Activated naive CD4-positive, alpha-beta T cell treated with anti-CD3 and anti-CD28 coated beads, Interleukin-2, amount 50 U/mL, for 16 hours (primary cell): ENCODE data around the gene PRC1.
A peak's percentile ranks its signal among the peaks of the same experiment; 100 is the strongest.
"Not testable (repeated sequence)": the region's sequence is repeated elsewhere in the genome, so short reads cannot be mapped to it uniquely, and the experiment has no call there.

ENCODE experiments used
- DNase-seq: peaks from one replicate; pipeline ENCODE4 v3.0.0-alpha.2; 2020

The PRC1 gene, protein sequence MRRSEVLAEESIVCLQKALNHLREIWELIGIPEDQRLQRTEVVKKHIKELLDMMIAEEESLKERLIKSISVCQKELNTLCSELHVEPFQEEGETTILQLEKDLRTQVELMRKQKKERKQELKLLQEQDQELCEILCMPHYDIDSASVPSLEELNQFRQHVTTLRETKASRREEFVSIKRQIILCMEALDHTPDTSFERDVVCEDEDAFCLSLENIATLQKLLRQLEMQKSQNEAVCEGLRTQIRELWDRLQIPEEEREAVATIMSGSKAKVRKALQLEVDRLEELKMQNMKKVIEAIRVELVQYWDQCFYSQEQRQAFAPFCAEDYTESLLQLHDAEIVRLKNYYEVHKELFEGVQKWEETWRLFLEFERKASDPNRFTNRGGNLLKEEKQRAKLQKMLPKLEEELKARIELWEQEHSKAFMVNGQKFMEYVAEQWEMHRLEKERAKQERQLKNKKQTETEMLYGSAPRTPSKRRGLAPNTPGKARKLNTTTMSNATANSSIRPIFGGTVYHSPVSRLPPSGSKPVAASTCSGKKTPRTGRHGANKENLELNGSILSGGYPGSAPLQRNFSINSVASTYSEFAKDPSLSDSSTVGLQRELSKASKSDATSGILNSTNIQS

DNA sequence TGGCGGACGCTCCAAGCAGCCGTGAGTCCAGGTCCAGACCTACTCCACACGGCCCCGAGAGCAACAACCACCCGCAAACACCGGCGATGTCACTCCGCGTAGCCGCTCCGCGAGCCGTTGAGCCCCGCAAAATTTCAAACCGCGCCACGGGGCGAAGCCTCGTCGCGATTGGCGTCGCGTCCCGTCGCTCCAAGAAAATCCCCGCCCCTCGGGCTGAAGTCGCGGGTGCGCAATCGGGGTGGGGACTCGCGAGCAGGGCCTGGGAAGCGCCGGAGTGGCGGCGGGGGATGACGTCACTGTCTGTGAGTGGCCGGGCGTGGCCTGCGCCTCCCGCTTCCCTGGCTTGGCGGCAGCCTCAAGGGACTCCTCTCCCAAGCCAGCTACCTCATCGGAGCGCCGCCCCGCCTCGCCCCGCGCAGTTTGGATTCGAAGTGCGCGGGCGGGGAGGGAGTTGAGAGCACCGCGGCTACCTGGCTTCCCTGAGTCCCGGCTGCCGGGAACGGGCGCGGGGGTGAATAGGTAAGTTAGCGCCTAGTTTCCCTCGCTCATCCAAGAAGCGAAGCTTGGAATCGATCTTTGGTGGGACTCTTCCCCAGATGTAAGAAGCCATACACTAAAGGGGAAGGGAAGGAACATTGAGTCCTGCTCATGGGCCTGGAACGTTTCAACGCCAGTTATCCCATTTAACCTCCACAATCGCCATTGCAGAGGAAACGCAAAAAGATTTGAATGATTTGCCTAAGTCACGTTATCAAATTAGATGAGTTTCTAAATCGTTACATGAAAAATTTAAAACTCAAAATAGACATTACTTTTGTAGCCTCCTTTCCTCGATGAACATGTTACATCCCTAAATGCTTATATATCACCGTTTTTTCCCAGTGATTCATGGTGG is at the start of gene PRC1:
Gene PRC1 (minus strand): TSS at position 119 of the 895 bp plus-strand sequence. CDS start 118 bp downstream, at position 1.
- DNase-seq = peak; percentile 97

DNA sequence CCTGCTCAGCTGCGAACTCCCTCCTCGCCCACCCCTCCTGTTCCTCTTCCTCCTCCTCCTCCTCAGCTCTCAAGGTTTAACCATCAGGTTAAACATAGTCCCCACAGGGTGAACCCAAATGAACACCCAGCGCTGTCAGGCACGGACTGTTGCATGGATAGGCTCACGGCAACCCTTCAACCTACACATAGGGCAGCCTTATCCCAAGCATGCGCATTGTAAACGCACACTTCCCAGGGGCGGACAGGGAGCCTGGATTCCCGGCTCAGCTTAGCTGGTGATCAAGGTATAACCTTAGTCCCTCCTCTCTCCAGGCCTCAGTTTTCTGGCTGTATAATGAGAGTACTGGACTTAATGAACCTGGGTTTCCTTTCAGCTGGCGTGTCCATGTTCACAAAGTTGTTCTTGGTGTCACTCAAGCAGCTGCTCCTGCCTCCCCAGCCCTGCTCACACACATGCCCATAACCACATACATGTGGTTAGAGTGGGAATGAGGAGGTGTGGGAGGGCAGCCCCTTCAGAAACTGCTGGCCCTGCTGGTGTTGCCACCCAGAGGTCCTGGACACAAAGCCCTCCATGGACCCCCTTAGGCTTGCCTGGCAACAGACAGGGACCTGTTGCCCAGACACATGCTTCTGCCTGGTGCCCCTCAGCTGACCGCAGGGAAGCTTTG is 49.0 kb upstream of the PRC1 start:
- DNase-seq = no peak

DNA sequence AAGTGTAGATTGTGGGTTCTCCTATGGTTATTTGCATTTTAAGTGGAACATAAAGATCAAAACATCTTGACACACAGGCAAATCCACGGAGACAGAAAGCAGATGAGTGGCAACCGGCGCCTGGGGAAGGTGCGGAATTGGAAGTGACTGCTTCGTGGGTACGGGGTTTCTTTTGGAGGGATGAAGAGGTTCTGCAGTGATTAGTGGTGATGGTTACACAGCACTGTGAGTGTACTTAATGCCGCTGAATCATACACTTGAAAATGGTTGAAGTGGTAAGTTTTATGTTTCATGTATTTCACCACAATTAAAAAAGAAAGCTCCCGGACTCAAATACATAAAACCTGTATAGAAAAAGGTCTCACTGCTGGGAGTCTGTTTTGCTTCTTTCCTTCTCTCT is 46.5 kb upstream of the PRC1 start:
- DNase-seq = no peak

DNA sequence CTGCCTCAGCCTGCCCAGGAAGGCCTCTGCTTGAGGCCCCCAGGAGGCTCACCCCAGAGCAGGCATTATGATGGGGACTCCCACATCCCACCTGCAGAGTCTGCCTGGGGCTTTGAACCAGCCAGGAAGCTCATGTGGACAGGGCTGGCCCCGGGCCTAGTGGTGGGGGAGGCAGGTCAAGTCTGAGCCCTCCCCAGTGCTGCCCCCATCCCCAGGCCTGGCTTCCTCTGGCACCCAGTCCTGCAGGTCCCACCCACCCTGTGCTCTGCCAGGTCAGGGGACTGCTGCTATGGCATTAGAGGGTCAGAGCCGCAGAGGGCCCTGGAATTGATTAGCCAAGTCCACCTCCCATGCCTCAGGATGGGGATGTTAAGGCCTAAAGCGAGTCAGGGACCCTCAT is 45.7 kb upstream of the PRC1 start:
- DNase-seq = no peak

DNA sequence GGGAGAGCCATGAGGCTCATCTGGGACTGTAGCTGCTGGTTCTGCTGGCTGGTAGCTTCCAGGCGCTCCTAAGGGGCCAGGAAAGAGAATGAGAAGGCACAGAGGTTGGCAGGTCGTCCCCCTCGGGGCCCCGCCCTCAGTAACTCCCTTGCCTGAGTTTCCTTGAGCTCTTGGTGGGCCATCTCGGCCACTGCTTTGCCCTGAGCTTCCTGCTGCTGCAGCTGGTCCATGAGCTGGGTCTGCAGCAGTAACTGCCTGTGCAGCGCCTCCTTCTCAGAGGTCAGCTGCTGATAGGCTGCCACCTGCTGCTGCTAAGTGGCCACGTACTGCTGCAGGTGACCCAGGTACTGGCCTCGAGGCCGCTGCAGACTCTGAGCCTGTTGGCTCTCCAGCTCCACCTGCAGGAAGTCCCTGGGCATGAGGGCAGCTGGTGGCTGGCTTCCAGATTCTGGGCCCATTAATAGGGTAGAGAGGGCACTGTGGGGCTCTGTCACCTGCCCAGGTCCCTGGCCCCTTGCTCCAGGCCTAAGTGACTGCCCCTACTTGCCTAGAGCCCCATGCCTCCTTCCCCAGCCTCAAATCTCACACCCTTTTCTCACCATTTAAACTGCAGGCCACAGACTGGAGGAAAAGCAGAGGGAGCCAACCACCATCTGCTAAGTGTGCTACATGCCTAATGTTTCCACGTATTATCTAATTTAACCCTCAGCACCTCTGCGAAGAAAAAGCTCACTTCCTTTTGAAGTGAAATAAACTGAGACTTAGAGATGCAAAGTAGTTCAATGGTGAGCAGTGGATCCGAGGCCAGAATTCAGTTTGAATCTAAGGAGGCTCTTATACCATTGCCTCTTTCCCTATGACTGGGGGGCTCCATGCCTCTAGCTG is 38.8 kb upstream of the PRC1 start:
- peak; percentile 46 for DNase-seq

DNA sequence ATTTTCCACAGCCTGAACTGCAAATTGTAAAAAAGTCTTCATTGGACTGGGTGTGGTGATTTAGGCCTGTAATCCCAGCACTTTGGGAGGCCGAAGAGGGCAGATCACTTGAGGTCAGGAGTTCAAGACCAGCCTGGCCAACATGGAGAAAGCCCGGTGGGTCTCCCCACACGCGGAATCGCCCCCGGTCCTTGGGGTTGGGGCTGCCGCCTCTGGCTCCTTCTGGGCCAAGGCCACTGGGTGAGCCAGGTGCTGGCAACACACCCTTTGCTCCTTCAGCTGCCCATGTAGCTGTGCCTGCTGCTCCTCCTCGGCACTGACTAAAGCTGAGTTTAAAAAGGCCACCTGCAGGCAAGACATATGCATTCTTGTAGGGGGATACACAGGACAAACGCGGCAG is 37.5 kb upstream of the PRC1 start:
- no peak for DNase-seq

DNA sequence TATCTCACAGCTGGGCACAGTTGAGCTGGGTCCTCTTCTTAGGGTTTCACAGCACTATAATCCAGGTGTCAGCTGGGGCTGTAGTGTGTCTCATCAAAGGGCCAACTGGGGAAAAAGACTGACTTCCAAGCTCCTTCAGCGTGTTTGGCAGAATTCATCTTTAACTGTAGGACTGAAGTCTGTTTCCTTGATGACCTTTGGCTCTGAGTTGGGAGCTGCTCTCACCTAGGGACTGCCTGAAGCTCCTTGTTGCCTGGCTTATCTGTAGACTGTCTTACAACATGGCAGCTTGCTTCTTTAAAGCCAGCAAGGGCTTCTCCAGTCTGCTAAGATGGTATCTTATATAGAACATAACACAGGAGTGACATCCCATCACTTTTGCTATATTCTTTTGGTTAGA is 33.3 kb upstream of the PRC1 start:
- DNase-seq = no peak

DNA sequence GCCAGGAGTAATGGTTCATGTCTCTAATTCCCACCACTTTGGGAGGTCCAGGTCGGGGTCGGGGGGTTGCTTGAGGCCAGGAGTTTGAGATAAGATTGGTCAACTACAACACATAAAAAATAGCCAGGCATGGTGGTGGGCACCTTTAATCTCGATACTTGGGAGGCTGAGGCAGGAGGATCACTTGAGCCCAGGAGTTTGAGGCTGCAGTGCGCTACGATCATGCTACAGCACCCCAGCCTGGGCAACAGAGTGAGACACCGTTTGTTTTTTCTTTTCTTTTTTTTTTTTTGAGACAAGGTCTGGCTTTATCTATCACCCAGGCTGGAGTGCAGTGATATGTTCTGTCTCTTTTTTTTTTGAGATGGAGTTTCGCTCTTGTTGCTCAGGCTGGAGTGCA is 29.4 kb upstream of the PRC1 start:
- no peak for DNase-seq

DNA sequence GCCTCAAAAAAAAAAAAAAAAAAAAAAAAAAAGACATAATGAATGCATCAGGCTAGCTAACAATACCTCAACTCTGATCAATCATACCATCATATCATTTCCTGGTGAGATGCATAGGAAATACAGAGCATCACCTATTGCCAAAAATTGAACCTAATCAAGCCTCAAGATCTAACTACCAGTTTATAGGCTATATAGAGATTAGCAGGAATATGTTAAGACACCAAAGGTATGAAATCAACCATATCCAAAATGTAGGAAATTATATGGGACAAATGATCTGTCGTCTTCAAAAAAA is 28.4 kb upstream of the PRC1 start:
- DNase-seq = no peak

DNA sequence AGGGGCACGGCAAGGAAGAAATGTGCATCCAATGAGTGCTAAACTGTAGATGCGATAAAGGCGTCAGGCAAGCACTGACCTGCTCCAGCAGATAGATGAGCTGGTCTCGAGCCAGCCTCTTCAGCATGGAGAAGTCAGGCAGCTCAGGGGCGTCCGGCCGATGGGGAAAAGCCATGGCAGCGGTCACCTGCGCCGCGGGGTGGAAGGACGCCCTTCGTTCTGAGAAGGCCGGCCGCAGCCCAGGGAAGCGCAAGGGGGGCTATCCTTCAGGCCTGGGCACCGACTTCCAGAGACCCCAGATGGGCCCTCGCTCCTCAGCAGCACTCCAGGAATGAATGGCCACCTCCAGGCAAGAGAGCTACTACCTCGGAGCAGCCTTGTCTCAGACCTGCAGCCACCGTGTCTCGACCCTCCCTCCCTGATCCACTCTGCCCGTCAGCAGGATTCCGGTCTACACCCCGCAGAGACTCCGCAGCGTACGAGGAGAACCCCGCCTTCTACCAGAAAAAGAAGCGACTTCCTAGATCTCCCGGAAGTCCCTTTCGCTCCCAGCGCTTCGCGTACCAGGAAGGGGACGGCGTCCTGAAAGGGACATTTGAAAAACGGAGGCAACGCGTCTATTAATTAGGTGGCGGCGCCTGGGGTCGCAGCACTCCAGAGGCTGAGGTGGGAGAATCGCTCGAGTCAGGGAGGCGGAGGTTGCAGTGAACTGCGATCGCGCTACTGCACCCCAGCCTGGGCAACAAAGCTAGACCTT is 27.9 kb upstream of the PRC1 start, which contains the start of gene VPS33B:
Gene VPS33B (minus strand): TSS at position 520 of the 757 bp plus-strand sequence. CDS start 345 bp downstream, at position 175.
- DNase-seq = peak; percentile 76

DNA sequence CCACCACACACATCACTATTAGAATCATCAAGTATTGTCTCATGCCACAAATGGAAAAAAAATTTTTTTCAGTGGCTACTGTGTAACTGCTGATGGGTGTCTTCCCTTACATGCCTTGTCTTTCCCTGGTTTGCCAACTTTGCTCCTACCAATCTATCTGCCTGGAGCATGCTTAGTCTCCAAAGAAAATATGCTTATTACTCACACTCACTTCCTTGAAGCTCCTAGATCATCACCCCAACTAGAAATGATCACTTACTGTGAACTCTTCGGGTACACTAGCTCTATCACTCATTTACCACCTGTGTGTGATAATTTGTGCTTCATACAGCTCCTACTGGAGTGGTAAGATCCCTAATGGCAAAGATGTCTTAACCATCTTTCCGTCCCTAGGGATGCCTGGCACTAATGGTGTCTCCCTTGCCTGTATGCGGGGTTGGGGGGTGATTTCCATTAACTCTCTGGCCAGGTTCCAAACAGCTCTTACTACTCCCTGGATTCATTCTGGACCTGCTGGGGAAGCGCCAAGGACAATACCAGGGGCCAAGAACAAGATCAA is 27.3 kb upstream of the PRC1 start:
- no peak for DNase-seq

DNA sequence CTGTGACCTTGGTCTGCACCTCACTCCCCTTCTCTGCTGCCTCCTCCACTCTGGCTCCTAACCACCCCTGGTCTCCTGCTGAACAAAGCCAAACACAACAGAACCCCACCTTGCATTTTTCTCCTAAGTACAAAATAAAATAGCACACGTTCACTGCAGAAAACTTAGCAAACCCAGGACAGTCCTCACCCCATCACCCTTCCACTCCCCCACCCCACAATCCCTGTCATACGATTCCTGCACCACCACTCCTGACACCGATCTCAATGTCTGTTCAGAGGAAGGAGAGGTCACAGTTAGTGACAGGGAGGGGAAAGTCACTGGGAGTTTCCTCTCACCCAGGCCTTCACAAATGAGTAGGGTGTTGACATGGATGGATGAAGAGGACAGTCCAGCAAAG is 23.8 kb upstream of the PRC1 start:
- no peak for DNase-seq

DNA sequence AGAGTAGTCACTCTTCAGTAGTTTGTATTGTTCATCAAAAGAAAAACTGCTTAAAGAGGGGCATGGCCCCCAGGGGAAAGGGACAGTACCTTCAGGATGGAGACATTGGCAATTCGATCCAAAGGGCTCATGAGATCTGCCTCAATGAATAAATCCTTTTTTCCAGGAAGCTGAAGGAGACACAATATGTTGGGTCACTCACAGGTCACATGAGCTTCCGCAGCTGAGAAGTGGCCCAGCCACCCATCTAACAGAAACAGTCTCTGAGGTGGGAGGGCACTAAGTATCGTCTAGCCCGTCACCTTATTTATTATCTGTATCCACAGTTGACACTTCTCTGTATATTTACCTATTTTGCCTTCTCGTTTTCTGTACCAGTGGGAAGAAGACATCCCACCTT is 23.4 kb upstream of the PRC1 start:
- DNase-seq = no peak

DNA sequence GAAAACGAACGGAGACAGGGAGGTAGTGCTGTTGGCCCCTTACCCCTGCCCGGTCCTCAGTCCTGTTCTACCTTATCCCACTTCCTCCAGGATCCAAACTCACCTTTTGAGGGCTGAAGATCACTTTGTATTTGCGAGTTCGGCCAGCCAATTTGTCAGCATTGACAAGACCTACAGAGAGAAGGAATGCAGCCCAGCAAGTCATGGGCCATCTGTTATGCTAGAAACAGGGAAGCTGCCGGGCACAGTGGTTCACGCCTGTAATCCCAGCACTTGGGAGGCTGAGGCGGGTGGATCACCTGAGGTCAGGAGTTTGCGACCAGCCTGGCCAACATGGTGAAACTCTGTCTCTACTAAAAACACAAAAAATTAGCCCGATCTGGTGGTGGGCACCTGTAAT is 19.4 kb upstream of the PRC1 start:
- not testable (repeated sequence) for DNase-seq

DNA sequence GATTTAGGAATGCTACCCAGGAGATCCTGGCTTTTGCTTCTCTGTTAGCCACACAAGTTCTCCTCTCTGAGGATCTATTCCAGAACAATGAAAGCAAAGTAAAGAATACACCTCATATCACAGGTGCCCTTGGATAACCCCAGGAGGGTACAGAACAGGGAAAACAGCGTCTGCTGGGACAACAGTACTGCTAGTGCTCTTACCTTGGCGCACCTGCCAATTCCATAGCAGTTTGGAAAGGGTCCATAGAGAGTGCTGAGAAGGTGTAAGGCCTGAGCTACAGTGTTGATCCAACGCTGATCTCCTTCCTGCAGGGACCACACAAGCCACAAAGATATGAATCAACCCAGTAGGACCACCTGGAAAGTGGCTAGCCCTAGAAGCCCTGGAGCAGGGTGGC is 12.9 kb upstream of the PRC1 start:
- no peak for DNase-seq

DNA sequence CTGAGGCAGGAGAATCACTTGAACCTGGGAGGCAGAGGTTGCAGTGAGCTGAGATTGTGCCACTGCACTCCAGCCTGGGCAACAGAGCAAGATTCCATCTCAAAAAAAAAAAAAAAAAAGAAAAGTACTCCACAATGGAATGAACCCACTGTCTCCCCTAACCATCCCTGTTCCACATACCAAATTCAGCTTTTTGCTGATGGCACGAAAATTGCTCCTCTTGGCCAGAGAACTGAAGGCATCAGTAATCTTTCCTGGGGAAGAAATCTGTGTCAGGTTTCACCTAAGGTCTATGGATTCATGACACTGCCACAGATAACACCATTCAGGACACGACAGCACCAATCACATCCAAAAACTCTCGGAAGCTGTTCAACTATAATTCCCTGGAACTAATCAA is 6.9 kb upstream of the PRC1 start:
- DNase-seq = no peak

DNA sequence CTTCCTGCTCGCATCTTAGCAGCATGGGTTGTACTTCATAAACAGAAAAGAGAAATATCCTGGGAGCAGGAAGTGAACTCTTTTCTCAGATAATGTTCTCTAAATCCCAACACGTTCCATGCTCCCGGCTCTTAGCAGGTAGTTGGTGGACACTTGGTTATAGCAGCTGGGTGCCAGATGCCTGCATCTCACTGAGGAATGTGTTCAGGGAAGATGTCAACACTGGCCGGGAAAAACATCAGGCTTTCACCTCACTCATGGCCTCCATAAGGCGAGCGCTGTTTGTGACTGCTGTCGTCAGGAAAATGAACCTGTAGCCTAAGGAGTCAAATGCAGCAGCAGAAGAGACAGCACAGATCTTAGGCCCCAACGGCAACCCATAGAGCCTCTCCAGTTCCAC is 4.4 kb upstream of the PRC1 start:
- no peak for DNase-seq

DNA sequence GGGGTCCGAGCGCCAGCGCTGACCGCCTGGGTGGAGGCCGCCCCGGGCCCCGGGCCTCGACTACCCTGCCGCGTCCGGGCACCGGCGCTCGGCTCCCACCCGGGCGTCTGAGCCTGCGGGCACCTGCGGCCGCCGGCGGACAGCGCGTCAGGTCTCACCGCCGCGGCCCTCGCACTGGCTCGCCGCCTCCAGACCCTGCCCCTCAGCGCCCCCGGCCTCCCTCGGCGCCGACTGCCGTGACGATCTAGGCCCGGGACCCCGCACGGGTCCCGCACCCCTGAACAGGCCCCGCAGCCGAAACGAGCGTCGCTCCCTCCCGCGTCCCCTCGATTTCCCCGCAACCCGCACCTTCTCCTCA is 297 bp downstream of the PRC1 start:
- DNase-seq = no peak

DNA sequence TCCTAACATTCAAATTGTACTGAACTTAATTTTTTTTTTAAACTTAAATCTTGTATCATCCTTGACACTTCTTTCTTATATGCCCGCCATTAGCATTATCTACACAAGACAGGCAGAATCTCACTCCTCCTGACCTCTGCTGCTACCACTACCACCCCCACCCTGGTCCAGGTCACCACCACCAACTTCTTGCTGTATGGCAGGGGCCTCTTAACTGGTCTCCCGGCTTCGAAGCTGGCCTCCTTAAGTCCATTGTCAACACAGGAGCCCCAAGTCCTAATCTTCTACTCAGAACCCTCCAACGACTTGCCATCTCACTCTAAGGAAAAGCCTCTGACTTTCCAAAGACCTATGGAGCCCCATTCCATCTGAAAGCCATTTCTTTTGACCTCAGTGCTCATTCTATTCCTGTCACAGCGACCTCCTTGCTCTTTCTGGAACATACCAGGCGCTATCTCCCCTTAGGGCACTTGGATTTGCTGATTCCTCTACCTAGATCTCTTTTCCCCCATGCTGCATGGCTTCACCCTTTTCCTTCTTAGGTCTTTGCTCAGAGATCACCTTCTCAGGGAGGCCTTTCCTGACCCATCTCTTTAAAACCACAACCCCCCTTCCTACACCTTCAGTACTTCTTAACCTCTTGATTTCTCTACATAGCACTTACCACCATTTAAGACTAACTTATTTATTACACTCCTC is 2.6 kb downstream of the PRC1 start:
- no peak for DNase-seq

DNA sequence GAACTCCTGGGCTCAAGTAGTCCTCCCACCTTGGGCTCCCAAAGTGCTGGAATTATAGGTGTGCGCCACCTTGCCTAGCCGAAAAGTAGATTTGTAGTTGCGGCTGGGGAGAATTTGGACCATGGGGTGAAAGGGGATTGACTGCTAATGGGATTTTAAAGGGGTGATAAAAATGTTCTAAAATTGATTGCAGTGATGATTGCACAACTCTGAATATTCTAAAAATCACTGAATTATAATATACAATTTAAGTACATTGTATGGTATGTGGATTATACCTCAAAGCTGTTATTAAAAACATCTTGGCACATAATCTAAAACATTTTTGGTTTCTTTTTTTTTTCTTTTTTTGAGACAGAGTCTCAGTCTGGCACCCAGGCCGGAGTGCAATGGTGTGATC is 3.9 kb downstream of the PRC1 start:
- DNase-seq = no peak
